H1 (cell line): ENCODE results near the gene TADA1. TPM values are rescaled to one million over a fixed set of nuclear protein-coding genes. Genes with fewer than 3 reads are reported as not detected.

Experiments used
- polyA plus RNA-seq, 7 experiments: library from polyadenylated mRNA; depleted of rRNA in 3 of 7; stranded (reverse) in 5 of 7; unstranded in 2 of 7; fragments of >200 nt in 5 of 7; fragments of 200-250 nt in 2 of 7; gene quantifications; 1 replicate in 5 of 7; 2 replicates in 1 of 7; 4 replicates in 1 of 7; pipeline versions ENCODE4 v1.2.1 to v1.2.3, GENCODE V29; 2011 to 2013; ENCODE audit warnings: missing spikeins in 2 of 7, mixed read lengths in 2 of 7
- total RNA-seq: library from RNA; stranded (reverse); fragmentation: NEBNext Ultra II Directional; extraction: Animal tissue kit (Norgen Biotek cat#: 25700); gene quantifications from 2 replicates; pipeline ENCODE4 v1.2.1, GENCODE V29; 2021

Gene TADA1
- total and polyA plus RNA-seq, 2 of the 8 experiments (the other 6 are each of a cell fraction or from before 2014, with no cell fraction given): 21.1 to 23.6 TPM

Other genes starting within 250 kb of the TADA1 start
- gene POGK, start 36.8 kb downstream of the TADA1 start, total RNA-seq: 37.3 and 40.3 TPM in 2 replicates
- 12.7 and 16.9 TPM in 2 replicates for gene POGK, start 36.8 kb downstream of the TADA1 start, polyA plus RNA-seq (2011; rRNA removed)
- 0.86 and 1.5 TPM in 2 replicates for gene ILDR2, start 99.3 kb upstream of the TADA1 start, total RNA-seq
- gene ILDR2, start 99.3 kb upstream of the TADA1 start, polyA plus RNA-seq (2011; rRNA removed): 0.55 and 0.85 TPM in 2 replicates
- not detected in 2 replicates for gene MAEL, start 113.0 kb upstream of the TADA1 start, total RNA-seq
- gene MAEL, start 113.0 kb upstream of the TADA1 start, polyA plus RNA-seq (2011; rRNA removed): 0.03 TPM in 1 of 2 replicates, not detected in the other
- gene GPA33, start 214.1 kb upstream of the TADA1 start, total RNA-seq: 0.11 and 0.19 TPM in 2 replicates
- 0.67 and 0.74 TPM in 2 replicates for gene GPA33, start 214.1 kb upstream of the TADA1 start, polyA plus RNA-seq (2011; rRNA removed)
- 0.22 and 0.34 TPM in 2 replicates for gene STYXL2, start 217.8 kb upstream of the TADA1 start, total RNA-seq
- gene STYXL2, start 217.8 kb upstream of the TADA1 start, polyA plus RNA-seq (2011; rRNA removed): 0.09 and 0.14 TPM in 2 replicates